GM18526 (cell line): ENCODE data around the gene MORN3.

ENCODE experiments used
- POLR2A ChIP-seq: IDR thresholded peaks from 3 replicates; pipeline ENCODE4 v1.6.1; 2011; ENCODE audit not compliant: insufficient read length; ENCODE audit errors: extremely low read depth

The MORN3 gene

GRCh38 chr12:121669521-121669900, at the start of gene MORN3:
MORN3 (minus strand) TSS chr12:121669654; CDS start chr12:121669483, 171 bp downstream.
- no peak for TF ChIP-seq POLR2A

GRCh38 chr12:121718653-121719239, 49.3 kb upstream of the MORN3 start:
- TF ChIP-seq POLR2A, result no peak

GRCh38 chr12:121717041-121717699, 47.7 kb upstream of the MORN3 start:
- TF ChIP-seq POLR2A, result no peak

- TF ChIP-seq POLR2A, result no peak
Observed at GRCh38 chr12:121715862-121716435, 46.5 kb upstream of the MORN3 start.

GRCh38 chr12:121713793-121714192, 44.3 kb upstream of the MORN3 start:
- TF ChIP-seq POLR2A, result no peak

GRCh38 chr12:121713257-121713777, 43.9 kb upstream of the MORN3 start:
- TF ChIP-seq POLR2A, result no peak

DNA sequence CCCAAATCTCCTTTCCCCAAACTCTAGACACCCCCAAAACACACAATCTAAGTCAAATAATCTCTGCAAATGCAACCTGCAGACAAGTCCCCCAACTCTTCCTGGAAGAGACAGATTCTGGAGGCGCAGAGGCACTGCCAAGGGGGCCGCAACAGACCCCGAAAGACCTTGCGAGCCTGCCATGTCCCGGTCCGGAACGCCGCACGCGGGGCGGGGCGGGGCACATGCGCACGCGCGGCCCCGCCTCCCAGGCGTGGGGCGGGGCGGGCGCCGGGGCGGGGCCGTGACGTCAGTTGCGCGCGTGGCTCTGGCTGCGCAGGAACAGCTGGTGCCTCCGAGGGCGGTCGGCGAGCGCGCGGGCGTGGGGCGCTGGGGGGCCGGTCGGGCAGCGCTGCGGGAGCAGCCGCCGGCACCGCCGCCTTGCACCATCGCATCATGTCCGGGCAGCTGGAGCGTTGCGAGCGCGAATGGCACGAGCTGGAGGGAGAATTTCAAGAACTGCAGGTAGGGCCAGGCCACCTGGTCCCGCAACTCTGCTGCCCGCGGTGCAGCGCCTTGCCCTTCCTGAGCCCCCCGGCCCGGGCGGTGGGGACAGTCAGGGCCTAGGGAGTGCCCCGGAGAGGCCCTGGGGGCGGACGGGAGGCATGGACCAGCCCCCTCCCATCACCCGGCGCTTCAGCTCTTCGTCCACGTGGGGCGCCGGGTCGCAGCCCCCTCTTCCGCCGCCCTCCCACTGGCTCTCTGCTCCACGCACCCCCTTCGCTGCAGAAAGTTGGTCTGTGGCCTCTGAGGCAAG, 43.2 kb upstream of the MORN3 start, which contains the start of gene TMEM120B:
TSS of gene TMEM120B (plus strand) at position 292 of the 796 bp plus-strand sequence. CDS start at position 436, 144 bp downstream.
- TF ChIP-seq POLR2A, result peak; percentile 88

DNA sequence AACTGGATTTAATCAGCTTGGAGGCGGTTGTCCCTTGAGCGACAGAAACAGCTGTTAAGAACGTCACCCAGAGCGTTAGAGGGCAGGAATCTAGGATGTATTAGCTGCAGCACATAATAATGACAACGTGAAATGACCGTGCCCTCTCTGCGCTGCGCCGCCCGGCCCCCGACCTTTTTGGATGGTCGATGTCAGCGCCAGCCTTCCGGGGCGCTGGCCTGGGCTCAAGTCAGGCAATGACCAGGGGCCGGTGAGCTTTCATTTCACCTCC, 42.7 kb upstream of the MORN3 start:
- TF ChIP-seq POLR2A, result no peak

- TF ChIP-seq POLR2A, result no peak
Observed at GRCh38 chr12:121711361-121712189, 42.1 kb upstream of the MORN3 start.

GRCh38 chr12:121709478-121709961, 40.1 kb upstream of the MORN3 start:
- no peak for TF ChIP-seq POLR2A

DNA sequence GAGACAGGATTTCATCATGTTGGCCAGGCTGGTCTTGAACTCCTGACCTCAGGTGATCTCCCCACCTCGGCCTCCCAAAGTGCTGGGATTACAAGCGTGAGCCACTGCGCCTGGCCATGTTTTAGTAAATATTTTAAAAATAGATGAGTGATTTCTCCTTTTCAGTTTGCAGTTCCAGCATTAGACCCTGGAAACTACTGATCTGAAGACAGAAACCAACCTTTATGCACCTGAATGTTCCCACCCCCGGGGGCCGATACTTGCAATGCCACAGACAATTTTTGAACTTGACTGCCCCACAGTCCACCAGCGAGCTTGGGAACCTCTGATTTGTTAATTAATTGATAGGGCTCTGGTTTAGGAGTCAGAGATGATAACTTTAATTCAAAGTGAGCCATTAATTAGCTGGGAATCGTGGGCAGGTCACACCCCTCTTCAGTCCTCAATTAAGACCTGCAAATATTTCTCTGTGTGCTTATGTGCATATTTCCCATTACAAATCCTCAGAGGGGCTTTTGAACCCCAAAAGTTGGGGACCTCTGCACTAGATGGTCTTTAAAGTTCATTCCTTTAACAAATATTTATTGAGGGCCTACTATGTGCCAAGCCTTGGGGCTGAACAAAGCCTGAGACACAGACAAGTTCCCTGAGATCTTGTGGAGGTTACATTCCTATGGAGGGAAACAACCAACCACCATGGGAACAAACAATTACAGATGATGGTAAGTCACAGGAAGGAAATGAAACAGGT, 39.0 kb upstream of the MORN3 start:
- no peak for TF ChIP-seq POLR2A

GRCh38 chr12:121705514-121705913, 36.1 kb upstream of the MORN3 start:
- TF ChIP-seq POLR2A, result no peak

DNA sequence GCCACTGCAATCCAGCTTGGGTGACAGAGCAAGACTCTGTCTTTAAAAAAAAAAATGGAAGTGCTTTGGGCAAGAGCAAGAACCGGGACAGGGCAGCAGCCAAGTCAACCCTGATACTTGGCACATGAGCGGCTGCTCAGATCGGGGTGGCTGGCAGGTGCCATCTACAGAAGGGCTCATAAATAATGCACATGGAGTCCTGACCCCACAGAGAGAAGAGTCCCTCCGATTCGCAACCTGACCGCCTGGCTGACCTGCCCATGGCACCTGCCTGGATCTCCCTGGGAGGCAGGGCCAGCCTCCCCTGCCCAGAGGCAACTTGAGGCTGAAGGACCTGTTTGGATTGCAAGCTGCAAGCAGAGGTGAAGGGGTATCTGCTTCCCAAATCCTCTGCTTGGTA, 33.5 kb upstream of the MORN3 start:
- no peak for TF ChIP-seq POLR2A

DNA sequence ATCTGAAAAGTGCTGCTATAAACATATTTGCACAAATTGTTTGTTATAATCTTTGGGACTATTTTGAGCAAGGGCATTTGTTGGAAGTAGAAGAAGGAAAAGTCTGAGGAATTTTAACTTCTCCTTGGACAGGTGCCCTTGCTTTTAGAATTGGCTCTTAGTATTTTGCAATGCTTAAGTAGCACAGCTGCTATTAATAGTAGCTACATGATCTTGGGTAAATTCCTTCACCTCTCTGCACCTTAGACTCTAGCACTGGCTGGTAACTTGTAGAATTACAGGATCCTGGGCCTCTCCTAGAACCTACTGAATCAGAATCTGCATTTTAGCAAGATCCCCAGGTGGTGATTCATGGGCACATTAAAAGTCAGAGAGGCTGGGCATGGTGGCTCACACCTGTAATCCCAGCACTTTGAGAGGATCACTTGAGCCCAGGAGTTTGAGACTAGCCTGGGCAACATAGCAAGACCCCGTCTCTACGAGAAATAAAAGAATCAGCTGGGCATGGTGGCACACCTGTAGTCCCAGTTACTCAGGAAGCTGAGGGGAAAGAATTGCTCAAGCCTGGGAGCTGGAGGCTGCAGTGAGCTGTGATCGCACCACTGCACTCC, 32.3 kb upstream of the MORN3 start:
- no peak for TF ChIP-seq POLR2A
